ENCODE measurements around the gene IDH3A.

The IDH3A gene

GRCh38 chr15:78130466-78131294, 18.5 kb upstream of the IDH3A start:
- Histone ChIP-seq H3K27me3 (ENCODE audit: low read depth, low read length) (no peaks in the 10 kb centered on the region), H3K4me1 (ENCODE audit: control insufficient read depth in 1 of 2, insufficient read depth in 2 of 2, low read length in 2 of 2) (peaks cover 4 to 6% of the 10 kb centered on the region in 2 donors), H3K36me3 (ENCODE audit: control insufficient read depth in 1 of 2, insufficient read depth in 2 of 2, low read length in 2 of 2) (no peaks in the 10 kb centered on the region), H3K27ac (ENCODE audit: low read length) (no peak overlapping the region), H3K4me3 (ENCODE audit: low read depth in 1 of 2, low read length in 2 of 2) (peak overlapping the region in 1 of 2 donors; percentile 31), H3K9me3 (ENCODE audit: control insufficient read depth in 1 of 2, low read length in 2 of 2) (no peaks in the 10 kb centered on the region)

- H3K36me3 ChIP-seq (ENCODE audit: control insufficient read depth in 1 of 2, insufficient read depth in 2 of 2, low read length in 2 of 2): no peaks in the 10 kb centered on the region
- H3K4me3 ChIP-seq (ENCODE audit: low read depth in 1 of 2, low read length in 2 of 2): peak within 1 kb of the TSS; percentile 65 to 74
- H3K27ac ChIP-seq (ENCODE audit: low read length): peak within 1 kb of the TSS; percentile 74
- no peaks in the 10 kb centered on the region for H3K27me3 ChIP-seq (ENCODE audit: low read depth, low read length)
- H3K4me1 ChIP-seq (ENCODE audit: control insufficient read depth in 1 of 2, insufficient read depth in 2 of 2, low read length in 2 of 2): peaks cover 4 to 6% of the 10 kb centered on the region in 2 donors
- H3K9me3 ChIP-seq (ENCODE audit: control insufficient read depth in 1 of 2, low read length in 2 of 2): no peaks in the 10 kb centered on the region
Measured at GRCh38 chr15:78131295-78132061, 17.7 kb upstream of the IDH3A start, which contains the start of gene CIB2. CIB2 (minus strand) TSS chr15:78131445; CDS start chr15:78131215, 230 bp downstream.

DNA sequence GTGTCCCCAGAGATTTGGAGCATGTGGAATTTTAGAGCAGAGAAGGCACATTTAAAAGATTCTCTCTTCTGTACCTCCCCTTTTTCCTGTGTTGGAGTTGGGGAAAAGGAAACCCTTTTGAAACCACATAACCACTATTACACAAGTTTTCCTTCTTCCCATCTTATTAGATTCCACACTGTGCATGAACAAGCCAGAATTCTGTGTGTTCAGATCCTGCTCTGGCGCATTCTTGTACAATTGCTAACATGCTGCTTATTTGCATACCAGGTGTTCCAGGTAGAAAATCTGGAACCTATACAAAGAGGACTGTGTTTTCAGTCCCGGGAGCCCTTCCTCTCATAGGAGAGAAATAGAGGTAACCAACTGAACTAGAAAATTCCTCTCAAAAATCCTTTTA, 15.4 kb upstream of the IDH3A start:
- H3K27ac ChIP-seq (ENCODE audit: low read length): no peak overlapping the region
- H3K9me3 ChIP-seq (ENCODE audit: control insufficient read depth in 1 of 2, low read length in 2 of 2): no peaks in the 10 kb centered on the region
- no peak overlapping the region for H3K4me3 ChIP-seq (ENCODE audit: low read depth in 1 of 2, low read length in 2 of 2)
- no peaks in the 10 kb centered on the region for H3K36me3 ChIP-seq (ENCODE audit: control insufficient read depth in 1 of 2, insufficient read depth in 2 of 2, low read length in 2 of 2)
- peaks cover 4 to 6% of the 10 kb centered on the region in 2 donors for H3K4me1 ChIP-seq (ENCODE audit: control insufficient read depth in 1 of 2, insufficient read depth in 2 of 2, low read length in 2 of 2)
- no peaks in the 10 kb centered on the region for H3K27me3 ChIP-seq (ENCODE audit: low read depth, low read length)

DNA sequence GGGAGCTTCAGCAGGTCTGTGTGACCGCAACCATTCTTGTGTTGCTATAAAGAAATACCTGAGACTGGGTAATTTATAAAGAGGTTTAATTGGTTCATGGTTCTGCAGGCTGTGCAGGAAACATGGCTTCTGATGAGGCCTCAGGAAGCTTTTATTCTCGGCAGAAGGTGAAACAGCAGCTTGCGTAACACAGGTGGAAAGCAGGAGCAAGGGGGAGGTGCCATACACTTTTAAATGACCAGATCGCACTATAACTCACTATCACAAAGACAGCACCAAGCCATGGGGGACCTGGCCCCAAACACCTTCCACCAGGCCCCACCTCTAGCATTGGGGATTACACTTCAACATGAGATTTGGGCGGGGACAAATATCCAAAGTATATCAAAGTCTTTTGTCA, 9.6 kb upstream of the IDH3A start:
- Histone ChIP-seq H3K27ac (ENCODE audit: low read length) (no peak overlapping the region), H3K9me3 (ENCODE audit: control insufficient read depth in 1 of 2, low read length in 2 of 2) (no peaks in the 10 kb centered on the region), H3K27me3 (ENCODE audit: low read depth, low read length) (no peaks in the 10 kb centered on the region), H3K36me3 (ENCODE audit: control insufficient read depth in 1 of 2, insufficient read depth in 2 of 2, low read length in 2 of 2) (no peaks in the 10 kb centered on the region), H3K4me1 (ENCODE audit: control insufficient read depth in 1 of 2, insufficient read depth in 2 of 2, low read length in 2 of 2) (no peaks in the 10 kb centered on the region), H3K4me3 (ENCODE audit: low read depth in 1 of 2, low read length in 2 of 2) (no peak overlapping the region)

DNA sequence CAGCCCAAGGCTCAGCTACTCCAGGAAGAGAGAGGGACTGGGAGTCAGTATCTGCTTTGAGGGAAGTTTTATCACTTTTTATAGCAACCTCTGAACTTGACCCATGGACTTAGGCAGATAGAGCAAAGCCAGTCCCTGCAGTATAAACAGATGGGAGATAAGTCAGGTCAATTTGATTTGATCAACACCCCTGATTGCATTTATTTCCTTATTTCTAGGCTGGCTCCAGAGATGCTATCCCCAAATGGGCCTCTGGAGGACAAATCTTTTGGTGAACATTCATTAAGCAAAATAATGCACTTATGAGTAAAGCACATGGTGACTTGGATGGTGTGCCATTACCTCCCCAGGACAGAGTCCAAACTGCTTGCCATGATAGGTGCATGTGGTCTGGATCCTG, 8.9 kb upstream of the IDH3A start:
- H3K4me3 ChIP-seq (ENCODE audit: low read depth in 1 of 2, low read length in 2 of 2): no peak overlapping the region
- H3K4me1 ChIP-seq (ENCODE audit: control insufficient read depth in 1 of 2, insufficient read depth in 2 of 2, low read length in 2 of 2): no peaks in the 10 kb centered on the region
- no peak overlapping the region for H3K27ac ChIP-seq (ENCODE audit: low read length)
- no peaks in the 10 kb centered on the region for H3K9me3 ChIP-seq (ENCODE audit: control insufficient read depth in 1 of 2, low read length in 2 of 2)
- no peaks in the 10 kb centered on the region for H3K36me3 ChIP-seq (ENCODE audit: control insufficient read depth in 1 of 2, insufficient read depth in 2 of 2, low read length in 2 of 2)
- H3K27me3 ChIP-seq (ENCODE audit: low read depth, low read length): no peaks in the 10 kb centered on the region

GRCh38 chr15:78142332-78142731, 6.8 kb upstream of the IDH3A start:
- Histone ChIP-seq H3K27me3 (ENCODE audit: low read depth, low read length) (no peaks in the 10 kb centered on the region), H3K9me3 (ENCODE audit: control insufficient read depth in 1 of 2, low read length in 2 of 2) (no peaks in the 10 kb centered on the region), H3K4me3 (ENCODE audit: low read depth in 1 of 2, low read length in 2 of 2) (no peak overlapping the region), H3K27ac (ENCODE audit: low read length) (no peak overlapping the region), H3K36me3 (ENCODE audit: control insufficient read depth in 1 of 2, insufficient read depth in 2 of 2, low read length in 2 of 2) (no peaks in the 10 kb centered on the region), H3K4me1 (ENCODE audit: control insufficient read depth in 1 of 2, insufficient read depth in 2 of 2, low read length in 2 of 2) (no peaks in the 10 kb centered on the region)

- H3K4me3 ChIP-seq (ENCODE audit: low read depth in 1 of 2, low read length in 2 of 2): no peak overlapping the region
- no peaks in the 10 kb centered on the region for H3K27me3 ChIP-seq (ENCODE audit: low read depth, low read length)
- no peaks in the 10 kb centered on the region for H3K36me3 ChIP-seq (ENCODE audit: control insufficient read depth in 1 of 2, insufficient read depth in 2 of 2, low read length in 2 of 2)
- H3K4me1 ChIP-seq (ENCODE audit: control insufficient read depth in 1 of 2, insufficient read depth in 2 of 2, low read length in 2 of 2): peaks cover 6 to 8% of the 10 kb centered on the region in 2 donors
- no peaks in the 10 kb centered on the region for H3K9me3 ChIP-seq (ENCODE audit: control insufficient read depth in 1 of 2, low read length in 2 of 2)
- H3K27ac ChIP-seq (ENCODE audit: low read length): no peak overlapping the region
Measured at GRCh38 chr15:78146425-78147154, 2.6 kb upstream of the IDH3A start.

DNA sequence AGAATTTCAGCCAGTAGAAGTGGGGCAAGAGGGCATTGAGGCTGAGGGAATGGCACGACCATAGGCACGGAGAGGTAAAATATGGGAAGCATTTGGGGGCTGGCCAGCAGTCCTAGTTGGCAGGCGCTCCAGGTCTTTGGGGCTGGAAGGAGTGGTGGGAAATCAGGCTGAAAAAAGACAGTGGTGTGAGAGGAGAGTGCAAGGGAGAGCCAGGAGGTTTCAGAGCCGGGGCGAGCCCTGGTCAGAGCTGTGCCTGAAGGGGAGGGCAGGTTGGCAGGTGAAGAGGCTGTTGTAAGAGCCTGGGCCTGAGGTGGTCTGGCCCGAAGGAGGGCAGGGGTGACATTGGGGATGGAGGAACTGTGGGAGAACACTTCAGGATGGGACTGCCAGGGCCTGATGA, 1.6 kb upstream of the IDH3A start:
- Histone ChIP-seq H3K36me3 (ENCODE audit: control insufficient read depth in 1 of 2, insufficient read depth in 2 of 2, low read length in 2 of 2) (no peaks in the 10 kb centered on the region), H3K9me3 (ENCODE audit: control insufficient read depth in 1 of 2, low read length in 2 of 2) (no peaks in the 10 kb centered on the region), H3K27me3 (ENCODE audit: low read depth, low read length) (no peaks in the 10 kb centered on the region), H3K27ac (ENCODE audit: low read length) (no peak overlapping the region), H3K4me3 (ENCODE audit: low read depth in 1 of 2, low read length in 2 of 2) (no peak overlapping the region), H3K4me1 (ENCODE audit: control insufficient read depth in 1 of 2, insufficient read depth in 2 of 2, low read length in 2 of 2) (peaks cover 6 to 8% of the 10 kb centered on the region in 2 donors)

- no peaks in the 10 kb centered on the region for H3K36me3 ChIP-seq (ENCODE audit: control insufficient read depth in 1 of 2, insufficient read depth in 2 of 2, low read length in 2 of 2)
- no peaks in the 10 kb centered on the region for H3K27me3 ChIP-seq (ENCODE audit: low read depth, low read length)
- H3K9me3 ChIP-seq (ENCODE audit: control insufficient read depth in 1 of 2, low read length in 2 of 2): no peaks in the 10 kb centered on the region
- peak overlapping the region; percentile 85 to 86 for H3K4me3 ChIP-seq (ENCODE audit: low read depth in 1 of 2, low read length in 2 of 2)
- H3K4me1 ChIP-seq (ENCODE audit: control insufficient read depth in 1 of 2, insufficient read depth in 2 of 2, low read length in 2 of 2): peaks cover 6 to 8% of the 10 kb centered on the region in 2 donors
- H3K27ac ChIP-seq (ENCODE audit: low read length): peak overlapping the region; percentile 80
Measured at GRCh38 chr15:78148392-78149067, 632 bp upstream of the IDH3A start.

GRCh38 chr15:78149805-78150751, 916 bp downstream of the IDH3A start:
- no peaks in the 10 kb centered on the region for H3K27me3 ChIP-seq (ENCODE audit: low read depth, low read length)
- peaks cover 6 to 8% of the 10 kb centered on the region in 2 donors for H3K4me1 ChIP-seq (ENCODE audit: control insufficient read depth in 1 of 2, insufficient read depth in 2 of 2, low read length in 2 of 2)
- no peaks in the 10 kb centered on the region for H3K9me3 ChIP-seq (ENCODE audit: control insufficient read depth in 1 of 2, low read length in 2 of 2)
- H3K36me3 ChIP-seq (ENCODE audit: control insufficient read depth in 1 of 2, insufficient read depth in 2 of 2, low read length in 2 of 2): no peaks in the 10 kb centered on the region
- peak overlapping the region; percentile 79 to 85 for H3K4me3 ChIP-seq (ENCODE audit: low read depth in 1 of 2, low read length in 2 of 2)
- peak overlapping the region; percentile 41 for H3K27ac ChIP-seq (ENCODE audit: low read length)

All from muscle layer of duodenum (tissue), 2 donors.